Urothelium cell line (cell line): ENCODE measurements around the gene AATK.

Experiments used
- DNase-seq: peaks from one replicate; pipeline ENCODE4 v3.0.0; 2011; ENCODE audit warnings: low spot score, mixed read lengths
- FAIRE-seq: peaks from 2 replicates; lab custom pipeline; 2011; peaks lifted over from hg19 to GRCh38; lab: Jason Lieb, UNC

Gene AATK, protein sequence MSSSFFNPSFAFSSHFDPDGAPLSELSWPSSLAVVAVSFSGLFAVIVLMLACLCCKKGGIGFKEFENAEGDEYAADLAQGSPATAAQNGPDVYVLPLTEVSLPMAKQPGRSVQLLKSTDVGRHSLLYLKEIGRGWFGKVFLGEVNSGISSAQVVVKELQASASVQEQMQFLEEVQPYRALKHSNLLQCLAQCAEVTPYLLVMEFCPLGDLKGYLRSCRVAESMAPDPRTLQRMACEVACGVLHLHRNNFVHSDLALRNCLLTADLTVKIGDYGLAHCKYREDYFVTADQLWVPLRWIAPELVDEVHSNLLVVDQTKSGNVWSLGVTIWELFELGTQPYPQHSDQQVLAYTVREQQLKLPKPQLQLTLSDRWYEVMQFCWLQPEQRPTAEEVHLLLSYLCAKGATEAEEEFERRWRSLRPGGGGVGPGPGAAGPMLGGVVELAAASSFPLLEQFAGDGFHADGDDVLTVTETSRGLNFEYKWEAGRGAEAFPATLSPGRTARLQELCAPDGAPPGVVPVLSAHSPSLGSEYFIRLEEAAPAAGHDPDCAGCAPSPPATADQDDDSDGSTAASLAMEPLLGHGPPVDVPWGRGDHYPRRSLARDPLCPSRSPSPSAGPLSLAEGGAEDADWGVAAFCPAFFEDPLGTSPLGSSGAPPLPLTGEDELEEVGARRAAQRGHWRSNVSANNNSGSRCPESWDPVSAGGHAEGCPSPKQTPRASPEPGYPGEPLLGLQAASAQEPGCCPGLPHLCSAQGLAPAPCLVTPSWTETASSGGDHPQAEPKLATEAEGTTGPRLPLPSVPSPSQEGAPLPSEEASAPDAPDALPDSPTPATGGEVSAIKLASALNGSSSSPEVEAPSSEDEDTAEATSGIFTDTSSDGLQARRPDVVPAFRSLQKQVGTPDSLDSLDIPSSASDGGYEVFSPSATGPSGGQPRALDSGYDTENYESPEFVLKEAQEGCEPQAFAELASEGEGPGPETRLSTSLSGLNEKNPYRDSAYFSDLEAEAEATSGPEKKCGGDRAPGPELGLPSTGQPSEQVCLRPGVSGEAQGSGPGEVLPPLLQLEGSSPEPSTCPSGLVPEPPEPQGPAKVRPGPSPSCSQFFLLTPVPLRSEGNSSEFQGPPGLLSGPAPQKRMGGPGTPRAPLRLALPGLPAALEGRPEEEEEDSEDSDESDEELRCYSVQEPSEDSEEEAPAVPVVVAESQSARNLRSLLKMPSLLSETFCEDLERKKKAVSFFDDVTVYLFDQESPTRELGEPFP (N-terminal part only)

GRCh38 chr17:81166033-81166492, at the start of gene AATK:
Gene AATK, minus strand, starts transcription at chr17:81166221. Its CDS starts 229 bp downstream, at chr17:81165992.
- DNase-seq (peak; percentile 60), FAIRE-seq (peak; percentile 27)

DNA sequence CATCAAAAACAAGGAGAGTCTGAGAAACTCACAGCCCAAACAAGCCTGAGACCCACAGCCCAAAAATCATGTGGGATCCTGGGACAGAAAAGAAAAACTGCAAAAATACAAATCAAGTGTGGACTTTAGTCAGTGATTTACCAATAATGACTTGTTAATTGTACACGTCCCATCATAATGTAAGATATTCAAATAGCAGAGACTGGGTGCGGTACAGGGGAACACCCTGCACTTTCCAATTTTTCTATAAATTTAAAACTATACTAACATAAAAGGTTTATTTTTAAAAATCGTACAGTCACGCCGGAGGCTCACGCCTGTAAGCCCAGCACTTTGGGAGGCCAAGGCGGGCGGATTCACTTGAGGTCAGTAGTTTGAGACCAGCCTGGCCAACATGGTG, 48.0 kb upstream of the AATK start:
- no peak for DNase-seq
- FAIRE-seq = no peak

- DNase-seq (no peak), FAIRE-seq (peak; percentile 59)
These were observed 46.3 kb upstream of the AATK start for GRCh38 chr17:81212365-81212764.

GRCh38 chr17:81210868-81211267, 44.8 kb upstream of the AATK start:
- FAIRE-seq = no peak
- no peak for DNase-seq

GRCh38 chr17:81210466-81210865, 44.4 kb upstream of the AATK start:
- FAIRE-seq = no peak
- no peak for DNase-seq

- no peak for FAIRE-seq
These were observed 43.1 kb upstream of the AATK start for GRCh38 chr17:81209141-81209540.

DNA sequence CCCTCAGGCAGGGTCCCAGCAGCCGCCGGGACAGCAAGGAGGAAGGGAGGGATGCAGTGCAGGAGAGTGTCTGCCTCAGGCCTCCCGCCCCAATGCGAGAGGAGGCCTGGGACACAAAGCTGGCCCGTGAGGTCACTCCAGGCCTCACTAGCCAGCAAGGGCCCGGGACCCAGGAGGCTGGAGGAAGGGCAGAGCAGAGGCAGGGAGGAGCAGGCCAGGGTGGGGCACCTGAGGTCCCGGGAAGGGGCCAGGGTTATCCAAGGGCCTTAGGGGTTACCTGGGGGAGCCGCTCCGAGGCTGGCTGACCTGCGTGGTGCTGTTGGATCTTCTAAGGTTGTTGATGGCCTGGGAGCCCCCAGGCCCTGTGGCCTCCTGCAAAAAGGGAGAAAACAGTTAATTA, 42.6 kb upstream of the AATK start:
- DNase-seq = no peak
- FAIRE-seq = no peak

More at GRCh38 chr17:81209141-81209540, 43.1 kb upstream of the AATK start:
- no peak for DNase-seq

GRCh38 chr17:81207610-81208581, 41.9 kb upstream of the AATK start:
- FAIRE-seq = peak; percentile 100

DNA sequence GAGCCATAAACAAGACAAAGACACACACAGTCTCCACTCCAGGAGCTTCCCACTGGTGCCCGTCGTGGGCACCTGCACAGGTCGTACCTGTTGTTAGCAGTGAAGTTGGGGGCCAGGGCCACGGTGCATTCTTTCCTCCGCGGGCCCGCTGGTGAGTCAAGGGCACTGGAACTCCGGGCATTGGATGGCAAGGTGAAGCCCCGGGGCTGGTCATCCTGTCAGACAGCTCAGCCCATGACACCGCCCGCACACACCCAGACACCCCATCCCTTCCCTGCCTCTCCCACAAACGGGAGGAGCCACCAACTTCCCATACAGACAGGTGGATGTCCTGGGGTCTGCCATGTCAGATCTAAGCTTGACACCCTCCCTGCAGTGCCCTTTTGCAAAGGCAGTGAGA, 40.6 kb upstream of the AATK start:
- FAIRE-seq (no peak), DNase-seq (no peak)

More at GRCh38 chr17:81207610-81208581, 41.9 kb upstream of the AATK start:
- no peak for DNase-seq

DNA sequence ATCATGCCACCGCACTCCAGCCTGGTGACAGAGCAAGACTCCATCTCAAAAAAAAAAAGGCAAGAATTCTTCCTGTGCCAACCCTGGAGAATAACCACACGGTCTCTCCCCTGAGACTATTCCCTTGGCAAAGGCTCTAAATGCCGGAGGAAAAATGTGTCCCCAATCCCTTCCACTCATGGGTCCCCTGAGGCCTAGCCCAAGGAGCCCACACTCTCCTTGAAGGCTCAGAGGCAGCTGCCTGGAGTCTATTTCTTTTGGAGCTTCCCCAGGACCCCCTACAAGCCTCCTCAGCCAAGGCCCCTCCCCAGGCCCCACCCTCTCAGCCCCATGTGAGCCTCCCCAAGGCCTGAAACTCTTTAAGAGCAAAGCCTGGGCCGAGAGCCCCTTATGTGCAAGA, 40.1 kb upstream of the AATK start:
- FAIRE-seq = no peak
- DNase-seq = no peak

- DNase-seq (no peak), FAIRE-seq (peak; percentile 32)
These were observed 38.6 kb upstream of the AATK start for GRCh38 chr17:81204578-81204977.

DNA sequence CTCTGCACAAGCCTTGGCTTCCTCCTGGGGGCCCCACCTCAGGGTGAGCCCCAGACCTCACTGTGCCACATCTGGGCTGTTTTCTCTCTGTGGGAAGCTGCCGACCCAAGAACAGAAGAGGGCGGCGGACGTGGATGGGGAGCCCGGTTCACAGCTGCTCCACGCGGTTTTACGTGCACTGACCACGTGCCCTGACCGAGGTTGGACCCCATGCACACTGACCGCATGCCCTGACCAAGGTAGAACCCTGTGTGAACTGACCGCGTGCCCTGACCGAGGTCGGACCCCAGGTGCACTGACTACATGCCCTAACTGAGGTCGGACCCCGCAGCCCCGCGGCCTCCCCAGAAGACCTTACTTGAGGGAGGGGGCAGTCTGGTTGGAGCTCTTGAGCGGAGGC, 37.1 kb upstream of the AATK start:
- DNase-seq (no peak), FAIRE-seq (no peak)

- DNase-seq (no peak), FAIRE-seq (no peak)
These were observed 36.3 kb upstream of the AATK start for GRCh38 chr17:81202318-81202717.

DNA sequence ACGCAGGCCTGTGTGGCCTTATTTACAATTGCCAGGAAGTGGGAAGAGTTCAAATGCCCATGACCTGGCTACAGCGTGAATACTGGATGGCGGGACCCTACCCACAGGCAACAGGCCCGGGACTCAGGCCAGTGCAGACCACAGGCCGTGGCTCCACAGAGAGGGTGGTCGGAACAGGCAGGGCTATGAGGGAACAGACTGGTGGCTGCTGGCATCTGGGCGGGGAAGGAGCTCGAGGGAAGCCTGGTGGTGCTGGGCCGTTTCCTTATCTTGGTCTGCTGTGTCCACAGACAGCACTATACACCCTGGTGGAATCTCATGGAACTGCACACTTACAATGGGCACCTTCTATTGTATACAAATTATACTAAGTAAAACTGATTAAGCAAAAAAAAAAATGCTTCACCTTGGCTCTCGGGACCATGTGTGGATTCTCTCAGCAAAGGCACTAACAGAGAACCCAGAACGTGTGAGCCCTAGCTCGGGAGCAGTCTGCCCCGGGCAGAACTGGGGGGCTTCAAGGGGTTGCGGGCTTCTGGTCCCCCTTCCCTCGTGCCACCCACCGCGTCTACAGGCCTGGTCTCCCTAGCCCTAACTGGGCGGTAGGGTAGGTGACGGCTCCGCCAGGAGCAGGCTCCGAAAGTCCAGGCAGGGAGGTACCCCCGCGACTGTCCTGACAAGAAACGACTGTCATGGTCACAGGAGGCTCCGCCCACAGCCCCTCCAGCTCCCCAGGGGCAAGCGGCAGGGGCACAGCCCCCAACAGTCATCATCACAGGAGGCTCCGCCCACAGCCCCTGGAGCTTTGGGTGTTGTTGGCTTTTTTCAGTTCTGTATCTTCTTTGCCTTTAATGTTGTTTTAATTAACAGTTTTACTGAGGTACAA, 34.9 kb upstream of the AATK start:
- DNase-seq (peak; percentile 64), FAIRE-seq (peak; percentile 50)

DNA sequence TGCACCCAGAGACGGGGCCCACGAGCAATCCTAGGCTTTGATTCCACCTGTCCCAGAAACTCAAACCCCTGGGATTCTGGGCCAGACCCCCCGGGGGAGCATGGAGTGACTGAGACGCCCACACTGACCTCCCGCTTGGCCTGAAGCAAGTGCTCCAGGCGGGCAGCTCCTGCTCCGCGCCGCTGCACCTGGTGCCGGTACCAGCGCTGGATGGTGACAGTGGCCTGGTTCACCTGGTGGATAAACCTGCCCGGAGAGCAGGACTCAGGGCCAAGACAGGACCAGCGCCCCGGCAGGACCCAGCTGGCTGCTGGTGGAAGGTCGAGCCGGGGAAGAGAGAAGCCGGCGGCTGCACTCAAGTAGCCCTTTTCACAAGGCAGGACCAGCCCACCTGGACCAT, 34.2 kb upstream of the AATK start:
- DNase-seq = no peak
- FAIRE-seq = no peak

DNA sequence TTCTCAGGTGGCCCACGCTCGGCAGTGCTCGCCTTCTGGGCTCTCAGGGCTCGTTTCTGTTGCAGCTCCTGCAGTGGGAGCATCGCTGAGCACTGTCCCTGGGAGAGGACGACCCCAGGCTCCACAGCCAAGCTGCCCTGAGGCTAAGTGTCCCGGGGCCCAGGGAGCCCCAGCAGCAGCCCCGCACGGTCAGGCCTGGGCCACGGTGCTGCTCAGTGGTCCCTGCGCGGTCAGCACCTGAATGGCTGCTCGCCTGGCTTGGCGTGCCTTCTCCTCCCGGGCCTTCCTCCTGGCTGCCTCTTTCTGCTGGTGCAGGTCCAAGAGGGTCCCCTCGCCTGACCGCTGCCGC, 33.4 kb upstream of the AATK start:
- no peak for DNase-seq
- no peak for FAIRE-seq

DNA sequence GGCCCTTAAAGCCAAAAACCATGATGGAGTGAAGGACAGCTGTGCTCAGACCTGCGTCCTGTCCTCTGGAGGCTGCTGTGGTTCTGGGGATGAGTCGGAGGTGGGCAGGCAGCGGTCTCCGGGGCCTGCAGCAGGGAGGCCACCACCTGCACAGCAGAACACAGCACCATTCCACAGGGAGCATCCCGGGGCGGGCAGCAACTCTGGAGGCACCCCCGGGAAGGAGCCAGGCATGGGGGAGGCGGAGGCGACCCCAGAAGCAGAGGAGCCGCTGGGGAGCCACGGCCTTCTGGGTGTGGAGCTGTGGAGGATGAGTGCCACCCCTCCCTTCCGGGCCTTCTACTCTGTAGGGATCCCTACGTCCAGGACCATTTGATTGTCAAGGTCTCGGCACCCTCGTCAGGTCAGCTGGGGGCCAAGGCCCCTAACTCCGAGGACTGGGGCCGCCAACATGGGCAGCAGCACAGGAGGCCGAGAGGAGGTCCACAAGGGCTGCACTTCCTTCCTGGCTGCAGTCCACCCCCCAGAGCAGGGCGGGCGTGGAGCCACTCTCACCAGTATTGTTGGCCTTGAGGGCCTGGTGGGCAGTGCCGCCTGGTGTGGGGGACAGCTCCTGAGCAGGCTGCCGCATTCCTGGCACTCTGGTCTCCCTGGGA, 32.9 kb upstream of the AATK start:
- DNase-seq (no peak), FAIRE-seq (no peak)

DNA sequence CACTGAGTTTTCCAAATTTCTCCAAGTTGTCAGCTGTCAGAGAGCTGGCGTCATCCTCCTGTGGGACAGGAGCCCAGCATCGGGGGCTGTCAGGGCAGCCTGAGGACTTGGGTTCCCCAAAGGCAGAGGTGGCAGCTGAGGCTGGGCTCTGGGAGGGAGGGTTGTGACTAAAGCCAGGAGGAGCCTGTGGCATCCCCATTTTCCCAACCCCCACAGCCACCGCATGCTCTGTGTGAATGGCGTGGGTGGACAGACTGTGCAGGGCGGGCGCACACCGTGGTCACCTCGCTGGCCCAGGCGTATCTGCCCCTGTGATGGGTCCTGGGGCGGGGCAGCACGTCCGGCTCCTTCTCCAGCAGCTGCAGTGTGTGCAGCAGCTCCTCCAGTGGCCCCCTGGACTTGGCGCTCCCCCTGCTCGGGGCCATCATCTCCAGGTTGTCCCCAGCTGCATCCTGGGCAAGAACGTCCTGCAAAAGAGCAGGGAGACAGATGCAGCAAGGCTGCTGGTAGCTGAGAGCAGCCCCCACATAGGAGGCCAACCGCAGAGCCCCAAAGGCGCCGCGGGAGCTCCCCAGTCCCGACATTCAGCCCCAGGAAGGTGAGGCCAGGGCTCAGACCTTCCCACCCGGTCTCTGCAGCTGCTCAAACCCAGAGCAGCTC, 31.9 kb upstream of the AATK start:
- FAIRE-seq = no peak

More for the DNA sequence above, 31.9 kb upstream of the AATK start:
- no peak for DNase-seq
